ENCODE results near the gene FOXL3. TPM values are rescaled to one million over a fixed set of nuclear protein-coding genes. Genes with fewer than 3 reads are reported as not detected.

FOXL3 gene
- total RNA-seq, 1 experiment from 2014 or later, result not detected

DNA sequence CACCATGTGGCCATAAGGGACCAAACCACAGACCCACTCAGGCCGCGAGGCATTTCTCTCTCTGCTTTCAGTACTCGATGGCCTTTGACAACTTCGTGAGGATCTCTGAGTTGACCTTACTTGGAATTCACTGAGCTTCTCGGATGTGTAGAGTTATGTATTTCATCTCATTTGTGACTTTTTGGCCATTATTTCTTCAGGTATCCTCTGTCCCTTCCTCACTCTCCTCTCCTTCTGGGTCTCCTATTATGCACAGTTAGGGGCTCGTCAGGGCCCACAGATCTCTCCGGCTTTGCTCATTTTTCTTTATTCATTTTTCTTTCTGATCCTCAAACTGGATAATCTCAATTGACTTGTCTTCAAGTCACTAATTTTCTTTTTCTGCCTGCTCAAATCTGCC lies 16.6 kb upstream of the FOXL3 start:
- 0 out of 2 replicates have a peak, but pooled peaks cover 1% of the 10 kb centered on the region for H3K9me3 ChIP-seq
- no peaks in the 10 kb centered on the region for H3K36me3 ChIP-seq
- H3K27me3 ChIP-seq, result no peaks in the 10 kb centered on the region
- H3K4me3 ChIP-seq, result no peak overlapping the region
- DNase-seq, result no peak

DNA sequence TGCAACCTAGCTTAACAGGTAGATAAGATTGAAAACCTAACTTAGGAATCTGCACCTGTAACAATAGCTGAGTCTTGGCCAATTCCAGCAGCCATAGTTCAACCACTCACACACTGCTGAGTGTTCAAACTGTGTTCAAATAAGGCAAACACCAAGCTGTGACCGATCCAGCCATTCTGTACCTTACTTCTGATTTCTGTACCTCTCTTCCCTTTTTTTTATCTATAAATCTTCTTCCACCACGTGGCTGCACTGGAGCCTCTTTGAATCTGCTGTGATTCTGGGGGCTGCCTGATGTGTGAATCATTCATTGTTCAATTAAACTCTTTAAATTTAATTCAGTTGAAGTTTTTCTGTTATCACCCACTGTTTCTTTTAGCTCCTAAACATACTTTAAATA lies 15.7 kb upstream of the FOXL3 start:
- Histone ChIP-seq H3K36me3 (no peaks in the 10 kb centered on the region), H3K9me3 (0 out of 2 replicates have a peak, but pooled peaks cover 1% of the 10 kb centered on the region), H3K27me3 (no peaks in the 10 kb centered on the region), H3K4me3 (no peak overlapping the region)
- DNase-seq, result no peak

DNA sequence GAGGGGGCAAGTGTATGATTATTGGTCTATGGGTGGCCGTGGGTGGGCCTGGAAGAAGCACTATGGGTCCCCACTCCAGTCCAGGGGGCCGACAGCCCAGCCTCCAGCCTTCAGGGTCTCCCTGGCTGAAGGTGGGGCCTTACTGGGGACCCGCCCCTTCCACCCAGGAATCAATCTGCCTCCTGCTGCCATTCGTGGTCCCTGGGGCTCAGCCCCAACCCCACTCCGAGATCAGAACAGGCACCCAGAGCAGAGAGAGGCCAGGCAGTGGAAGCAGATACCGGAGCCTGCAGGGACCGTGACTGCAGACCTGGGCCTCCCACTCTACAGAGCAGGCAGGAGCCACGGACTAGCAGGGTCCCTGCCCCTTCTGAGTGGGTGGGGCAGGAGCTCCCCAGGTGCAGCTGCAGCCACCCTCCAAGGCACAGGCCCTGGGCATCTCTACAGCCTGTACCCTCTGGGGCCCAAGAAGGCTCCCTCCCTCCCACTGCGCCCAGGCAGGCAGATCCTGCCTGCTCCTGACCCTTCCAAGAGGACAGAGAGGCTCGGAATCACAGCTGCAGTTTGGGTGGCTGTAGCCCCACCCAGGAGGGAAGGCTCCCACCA lies 13.6 kb upstream of the FOXL3 start:
- DNase-seq, result no peak
- H3K27me3 ChIP-seq, result no peaks in the 10 kb centered on the region
- 0 out of 2 replicates have a peak, but pooled peaks cover 1% of the 10 kb centered on the region for H3K9me3 ChIP-seq
- no peak overlapping the region for H3K4me3 ChIP-seq
- H3K36me3 ChIP-seq, result no peaks in the 10 kb centered on the region

DNA sequence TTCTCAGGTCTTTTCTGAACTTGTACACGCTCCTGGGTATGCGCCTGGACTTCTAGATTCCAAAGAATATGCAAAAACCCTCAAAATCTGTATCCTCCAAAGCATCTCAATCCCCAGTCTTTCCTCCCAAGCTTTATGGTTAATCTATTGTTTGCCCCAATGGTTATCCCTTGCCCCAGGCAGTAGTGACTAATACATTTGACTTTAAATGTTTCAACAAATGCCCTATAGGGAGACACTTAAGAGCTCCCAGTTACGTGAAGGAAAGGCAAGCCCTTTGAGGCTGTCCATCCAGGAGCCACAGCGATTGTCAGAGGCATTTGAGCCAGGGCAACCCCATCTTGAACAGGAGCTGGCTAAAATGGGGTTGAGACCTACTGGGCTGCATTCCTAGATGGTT lies 12.7 kb upstream of the FOXL3 start:
- DNase-seq, result no peak
- H3K27me3 ChIP-seq, result no peaks in the 10 kb centered on the region
- H3K36me3 ChIP-seq, result no peaks in the 10 kb centered on the region
- 0 out of 2 replicates have a peak, but pooled peaks cover 1% of the 10 kb centered on the region for H3K9me3 ChIP-seq
- H3K4me3 ChIP-seq, result no peak overlapping the region

DNA sequence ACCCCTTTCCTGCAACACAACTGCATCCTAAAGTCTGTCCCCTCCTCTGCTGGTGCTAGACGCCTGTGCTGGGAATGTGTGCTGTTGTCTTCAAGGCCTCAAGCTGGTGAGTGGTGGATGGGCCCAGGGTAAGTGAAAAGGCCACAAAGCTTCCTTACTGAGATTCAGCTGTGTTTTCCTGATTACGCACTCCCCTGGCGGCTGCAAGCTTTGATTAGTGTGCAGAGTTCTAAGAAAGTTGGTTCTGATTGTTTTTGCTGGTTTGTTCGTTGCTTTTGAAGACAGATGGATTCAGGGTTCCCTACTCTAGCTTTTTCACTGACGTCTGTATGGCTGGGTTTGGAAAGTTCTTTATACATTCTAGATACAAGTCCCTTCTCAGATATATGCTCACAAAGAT lies 11.9 kb upstream of the FOXL3 start:
- Histone ChIP-seq H3K9me3 (0 out of 2 replicates have a peak, but pooled peaks cover 1% of the 10 kb centered on the region), H3K27me3 (no peaks in the 10 kb centered on the region), H3K4me3 (no peak overlapping the region), H3K36me3 (no peaks in the 10 kb centered on the region)
- DNase-seq, result no peak

DNA sequence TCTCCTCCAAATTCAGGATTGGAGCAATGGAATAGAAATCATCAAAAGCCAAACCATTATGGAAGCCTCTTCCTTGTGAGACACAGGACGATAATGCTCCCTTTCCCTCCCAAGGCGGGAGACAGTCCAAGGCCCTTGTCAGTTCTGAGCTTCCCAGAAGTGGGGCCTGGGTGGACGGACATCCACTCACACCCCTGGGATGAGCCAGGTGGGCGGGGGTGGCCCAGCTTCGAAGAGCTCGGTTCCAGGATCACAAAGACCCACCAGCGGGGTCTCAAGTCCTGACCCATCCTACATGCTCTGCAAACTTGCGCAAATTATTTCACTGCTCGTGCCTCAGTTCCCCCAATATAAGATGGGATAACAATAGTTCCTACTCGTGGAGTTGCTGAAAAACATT lies 10.1 kb upstream of the FOXL3 start:
- H3K9me3 ChIP-seq, result no peaks in the 10 kb centered on the region
- no peak for DNase-seq
- no peaks in the 10 kb centered on the region for H3K27me3 ChIP-seq
- no peaks in the 10 kb centered on the region for H3K36me3 ChIP-seq
- no peak overlapping the region for H3K4me3 ChIP-seq

DNA sequence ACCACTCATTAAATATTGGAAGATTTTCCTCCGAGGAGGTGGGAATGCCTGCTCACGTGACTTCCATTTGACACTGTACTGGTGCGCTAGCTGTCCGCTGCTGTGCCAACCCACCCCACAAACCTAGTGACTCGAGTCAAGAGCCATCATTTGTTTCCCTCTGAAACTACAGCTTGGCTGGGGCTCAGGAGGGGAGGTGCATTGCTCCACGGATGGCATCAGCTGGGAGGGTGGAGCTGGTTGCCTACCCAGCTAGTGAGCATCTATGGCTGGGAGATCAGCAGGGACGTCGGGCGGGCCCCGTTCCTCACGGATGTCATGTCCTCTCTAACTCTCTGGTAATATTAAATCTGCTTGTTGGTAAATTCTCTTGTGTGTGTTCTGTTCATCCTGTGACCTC lies 9.5 kb upstream of the FOXL3 start:
- H3K36me3 ChIP-seq, result no peaks in the 10 kb centered on the region
- no peak for DNase-seq
- no peak overlapping the region for H3K4me3 ChIP-seq
- H3K9me3 ChIP-seq, result no peaks in the 10 kb centered on the region
- H3K27me3 ChIP-seq, result no peaks in the 10 kb centered on the region

DNA sequence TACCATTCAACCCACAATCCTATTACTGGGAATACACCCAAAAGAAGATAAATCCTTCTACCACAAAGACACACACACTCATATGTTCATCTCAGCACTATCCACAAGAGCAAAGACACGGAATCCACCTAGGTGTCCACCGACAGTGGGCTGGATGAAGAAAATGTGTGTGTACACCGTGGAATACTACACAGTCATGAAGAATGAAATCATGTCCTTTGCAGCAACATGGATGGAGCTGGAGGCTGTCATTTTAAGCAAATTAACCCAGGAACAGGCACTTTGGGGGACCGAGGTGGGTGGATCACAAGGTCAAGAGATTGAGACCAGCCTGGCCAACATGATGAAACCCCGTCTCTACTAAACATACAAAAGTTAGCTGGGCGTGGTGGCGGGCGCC lies 8.3 kb upstream of the FOXL3 start:
- H3K27me3 ChIP-seq, result no peaks in the 10 kb centered on the region
- no peak overlapping the region for H3K4me3 ChIP-seq
- H3K9me3 ChIP-seq, result no peaks in the 10 kb centered on the region
- DNase-seq, result no peak
- H3K36me3 ChIP-seq, result no peaks in the 10 kb centered on the region

DNA sequence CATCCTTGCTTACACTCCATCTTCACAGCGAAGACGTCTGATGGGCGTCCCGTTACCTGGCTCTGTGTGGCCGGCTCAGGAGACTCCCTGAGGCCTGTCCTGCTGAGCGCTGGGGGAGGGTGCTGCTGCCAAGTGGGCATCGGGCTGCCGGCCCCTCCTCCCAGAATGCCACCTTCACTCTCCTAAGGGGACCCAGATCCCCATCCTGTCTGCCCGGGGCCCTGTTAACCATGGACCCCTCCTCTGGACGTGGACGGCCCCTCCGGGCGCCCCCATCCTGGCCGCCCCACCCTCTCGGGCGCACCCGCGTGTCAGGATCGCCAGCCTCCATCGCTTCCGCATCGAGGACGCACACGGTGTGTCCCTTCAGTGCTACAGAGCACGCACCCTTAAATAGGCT lies 7.3 kb upstream of the FOXL3 start:
- no peaks in the 10 kb centered on the region for H3K9me3 ChIP-seq
- H3K27me3 ChIP-seq, result 0 out of 2 replicates have a peak, but pooled peaks cover 2% of the 10 kb centered on the region
- no peak for DNase-seq
- H3K4me3 ChIP-seq, result no peak overlapping the region
- H3K36me3 ChIP-seq, result no peaks in the 10 kb centered on the region

DNA sequence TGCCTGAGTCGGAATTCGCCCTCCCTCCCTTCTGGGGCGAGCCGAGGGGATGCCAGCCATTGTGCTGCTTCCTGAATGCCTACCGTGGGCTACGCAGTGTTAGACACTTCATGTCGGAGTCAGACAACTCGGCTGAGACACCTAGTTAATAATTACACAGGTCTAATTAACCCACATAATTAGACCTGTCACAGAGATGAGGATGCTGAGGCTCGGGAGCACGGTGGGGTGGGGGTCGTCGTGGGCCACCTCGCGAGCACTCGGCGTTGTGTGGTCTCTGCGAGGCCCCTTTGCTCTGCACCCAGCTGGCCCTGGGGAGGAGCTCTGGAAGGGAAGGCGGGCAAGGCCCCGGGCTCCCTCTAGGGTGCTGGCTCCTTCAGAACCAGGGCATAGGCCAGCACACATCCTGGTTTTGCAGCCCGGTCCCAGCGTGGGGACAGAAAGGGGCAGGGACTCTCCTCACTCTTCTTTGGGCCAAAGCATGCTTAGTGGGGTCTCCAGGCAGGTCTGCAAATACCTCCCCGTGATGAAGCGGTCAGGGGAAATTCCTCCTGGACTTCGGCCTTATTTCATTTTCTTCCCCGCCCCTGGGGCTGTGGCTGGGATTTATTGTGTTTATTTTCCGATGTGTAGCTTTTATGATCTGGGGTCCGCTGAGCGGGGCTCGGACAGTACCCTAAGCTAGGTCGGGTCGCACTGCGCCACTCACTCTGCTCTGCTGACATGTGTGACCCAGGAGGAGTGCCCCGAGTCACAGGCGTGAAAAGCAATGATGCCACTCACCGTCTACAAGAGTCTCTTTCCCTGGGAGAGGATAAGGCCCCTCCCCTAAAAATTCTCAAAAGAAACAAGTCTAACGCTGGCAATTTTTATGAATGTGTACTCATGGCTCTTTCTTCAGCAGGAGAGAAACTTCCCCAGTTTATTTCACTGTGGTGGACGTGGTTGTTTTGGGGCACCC lies 4.9 kb upstream of the FOXL3 start:
- Histone ChIP-seq H3K27me3 (peaks cover 23% of the 10 kb centered on the region), H3K36me3 (no peaks in the 10 kb centered on the region), H3K9me3 (no peaks in the 10 kb centered on the region), H3K4me3 (no peak overlapping the region)
- no peak for DNase-seq

DNA sequence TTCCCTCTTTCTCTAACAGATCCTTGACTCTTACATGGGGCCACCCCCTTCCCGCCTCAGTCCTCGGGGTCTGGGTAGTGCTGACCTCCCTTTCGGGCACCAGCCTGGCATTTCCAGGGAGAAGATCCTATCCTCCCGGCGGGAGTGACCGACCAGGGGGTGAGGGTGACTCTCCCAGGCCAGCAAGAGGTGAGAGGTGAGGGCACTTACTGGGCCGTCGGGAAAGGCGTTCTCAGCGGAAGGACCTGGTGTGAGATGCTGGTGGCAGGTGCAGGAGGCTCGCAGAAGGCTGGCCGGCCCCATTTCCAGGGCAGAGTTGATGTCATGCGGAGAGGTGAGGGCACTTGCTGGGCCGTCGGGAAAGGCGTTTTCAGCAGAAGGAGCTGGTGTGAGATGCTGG lies 4.2 kb upstream of the FOXL3 start:
- no peak overlapping the region for H3K4me3 ChIP-seq
- no peaks in the 10 kb centered on the region for H3K36me3 ChIP-seq
- H3K9me3 ChIP-seq, result no peaks in the 10 kb centered on the region
- DNase-seq, result no peak
- peaks cover 30% of the 10 kb centered on the region for H3K27me3 ChIP-seq

DNA sequence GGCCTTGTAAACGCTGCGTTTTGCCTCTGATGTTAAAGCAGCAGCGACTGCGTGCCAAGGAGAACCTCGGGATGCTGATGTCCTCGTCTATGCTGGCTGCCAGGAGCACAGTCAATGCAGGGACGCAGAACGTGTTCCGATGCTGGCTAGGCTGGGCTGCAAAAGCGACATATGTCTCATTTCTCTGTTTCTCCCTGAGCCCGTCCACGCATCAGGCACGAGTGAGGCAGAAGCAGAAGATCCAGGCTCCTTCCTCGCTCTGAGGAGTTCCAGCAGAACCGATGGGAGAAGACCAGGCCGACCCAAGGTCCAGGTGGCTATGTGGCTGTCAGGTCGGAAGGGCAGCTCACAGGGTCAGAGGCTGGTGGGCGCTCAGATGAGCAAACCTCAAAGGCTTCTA lies 3.7 kb upstream of the FOXL3 start:
- DNase-seq, result no peak
- H3K27me3 ChIP-seq, result peaks cover 32% of the 10 kb centered on the region
- no peaks in the 10 kb centered on the region for H3K36me3 ChIP-seq
- H3K9me3 ChIP-seq, result no peaks in the 10 kb centered on the region
- H3K4me3 ChIP-seq, result no peak overlapping the region

DNA sequence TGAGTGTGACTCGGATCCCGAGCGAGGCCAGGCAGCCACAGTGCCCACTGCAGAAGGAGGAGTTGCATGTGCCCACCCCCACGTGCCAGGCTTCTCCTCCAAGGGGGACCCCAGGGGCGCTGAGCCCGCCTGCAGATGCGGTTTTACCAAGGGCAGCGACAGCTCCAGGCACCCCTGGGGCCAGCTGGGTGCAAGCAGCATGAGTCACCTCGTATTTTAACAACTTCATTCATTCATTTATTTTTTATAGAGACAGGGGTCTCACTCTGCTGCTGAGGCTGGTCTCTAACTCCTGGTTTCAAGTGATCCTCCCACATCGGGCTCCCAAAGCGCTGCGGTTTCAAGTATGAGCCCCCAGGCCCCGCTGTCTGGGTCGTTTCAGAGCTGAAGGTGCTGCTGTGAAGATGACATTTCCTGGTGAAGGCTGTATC lies 1.3 kb upstream of the FOXL3 start:
- no peaks in the 10 kb centered on the region for H3K9me3 ChIP-seq
- H3K36me3 ChIP-seq, result no peaks in the 10 kb centered on the region
- H3K27me3 ChIP-seq, result peaks cover 43% of the 10 kb centered on the region
- no peak overlapping the region for H3K4me3 ChIP-seq
- no peak for DNase-seq

DNA sequence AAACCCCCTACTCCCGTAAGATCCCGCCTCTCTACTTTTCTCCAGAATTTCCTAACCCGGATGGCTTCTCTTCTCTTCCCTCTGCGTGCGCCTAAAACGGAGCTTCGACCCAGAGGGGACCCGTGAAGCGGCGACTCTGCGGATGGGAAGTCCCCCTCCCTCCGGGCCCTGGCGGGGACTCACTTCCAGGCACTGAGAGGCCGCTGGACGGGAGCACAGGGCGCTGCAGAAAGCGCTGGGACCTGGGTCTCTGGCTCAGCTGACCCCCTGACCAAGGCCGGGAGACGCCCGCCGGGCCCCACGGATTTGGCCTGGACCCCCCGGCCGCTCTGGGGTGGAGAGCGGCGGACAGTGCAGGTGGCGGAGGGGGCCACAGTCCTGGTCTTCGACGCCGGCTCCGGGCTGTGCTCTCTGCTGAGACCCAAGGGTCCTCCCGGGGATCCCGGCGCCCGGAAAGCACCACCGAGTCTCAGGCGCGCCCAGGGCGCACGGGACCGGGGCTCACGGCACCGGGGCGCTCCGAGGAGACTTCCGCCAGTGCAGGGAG lies 688 bp upstream of the FOXL3 start:
- no peaks in the 10 kb centered on the region for H3K9me3 ChIP-seq
- no peak overlapping the region for H3K4me3 ChIP-seq
- no peak for DNase-seq
- H3K27me3 ChIP-seq, result peaks cover 43% of the 10 kb centered on the region
- H3K36me3 ChIP-seq, result no peaks in the 10 kb centered on the region

DNA sequence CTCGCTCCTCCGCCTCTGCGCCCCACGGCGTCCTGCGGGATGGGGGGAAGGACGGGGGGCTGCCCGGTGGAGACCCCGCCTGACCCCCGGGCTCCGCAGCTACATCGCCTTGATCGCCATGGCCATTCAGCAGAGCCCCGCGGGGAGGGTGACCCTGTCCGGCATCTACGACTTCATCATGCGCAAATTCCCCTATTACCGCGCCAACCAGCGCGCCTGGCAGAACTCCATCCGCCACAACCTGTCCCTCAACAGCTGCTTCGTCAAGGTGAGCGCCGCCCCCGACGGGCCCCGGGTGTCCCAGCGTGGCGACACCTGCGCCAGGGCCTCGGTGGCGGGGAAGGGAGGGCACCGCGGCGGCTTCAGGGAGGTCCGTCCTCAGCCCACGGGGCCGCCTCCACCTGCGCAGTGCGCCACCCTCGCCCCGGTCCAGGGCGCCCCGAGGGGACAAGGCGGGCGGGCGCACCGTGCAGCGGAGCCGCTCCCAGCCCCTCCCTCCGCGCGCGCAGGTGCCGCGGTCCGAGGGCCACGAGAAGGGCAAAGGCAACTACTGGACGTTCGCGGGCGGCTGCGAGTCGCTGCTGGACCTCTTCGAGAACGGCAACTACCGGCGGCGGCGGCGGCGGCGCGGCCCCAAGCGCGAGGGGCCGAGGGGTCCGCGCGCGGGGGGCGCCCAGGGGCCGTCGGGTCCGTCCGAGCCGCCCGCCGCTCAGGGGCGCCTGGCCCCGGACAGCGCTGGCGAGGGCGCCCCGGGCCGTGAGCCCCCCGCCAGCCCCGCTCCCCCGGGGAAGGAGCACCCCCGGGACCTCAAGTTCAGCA lies 793 bp downstream of the FOXL3 start:
- H3K4me3 ChIP-seq, result no peak overlapping the region
- no peaks in the 10 kb centered on the region for H3K9me3 ChIP-seq
- no peaks in the 10 kb centered on the region for H3K36me3 ChIP-seq
- H3K27me3 ChIP-seq, result peaks cover 43% of the 10 kb centered on the region
- DNase-seq, result no peak

DNA sequence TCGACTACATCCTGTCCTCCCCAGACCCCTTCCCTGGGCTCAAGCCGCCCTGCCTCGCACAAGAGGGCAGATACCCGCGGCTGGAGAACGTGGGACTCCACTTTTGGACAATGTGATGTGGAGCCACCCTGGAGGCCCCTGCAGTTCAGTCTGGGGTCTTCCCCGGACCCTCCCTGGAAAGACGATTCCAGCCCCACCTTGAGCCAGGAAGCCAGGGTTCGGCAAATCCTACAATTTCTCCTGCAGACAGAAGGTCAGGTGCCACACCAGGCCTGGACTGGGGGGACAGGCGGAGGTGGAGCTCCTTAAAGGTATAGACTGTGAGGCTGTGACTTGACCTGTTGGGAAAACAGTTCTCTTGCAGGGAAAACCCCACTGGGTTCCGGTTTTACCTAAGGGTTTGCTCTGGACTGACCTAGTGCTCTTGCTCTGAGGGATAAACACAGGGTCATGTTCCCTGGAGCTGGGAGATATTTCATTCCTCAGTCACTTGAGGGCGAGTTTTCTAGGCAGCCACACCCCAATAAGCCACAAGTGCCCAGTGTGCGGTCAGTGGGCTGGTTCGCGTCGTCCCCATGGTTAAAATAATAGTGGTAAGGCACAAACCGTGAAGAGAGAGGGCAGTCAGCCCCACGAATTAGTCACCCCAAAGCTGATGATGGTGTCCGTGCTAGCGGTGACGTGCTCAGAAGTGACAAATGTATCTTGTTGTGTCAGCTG lies 1.6 kb downstream of the FOXL3 start:
- Histone ChIP-seq H3K4me3 (no peak overlapping the region), H3K36me3 (no peaks in the 10 kb centered on the region), H3K9me3 (no peaks in the 10 kb centered on the region), H3K27me3 (peaks cover 43% of the 10 kb centered on the region)
- DNase-seq, result no peak
